WI38 (cell line): ENCODE data around the gene VAMP7.
"Not testable (repeated sequence)": the region's sequence is repeated elsewhere in the genome, so short reads cannot be mapped to it uniquely, and the experiment has no call there.

Source experiments
- H3K4me3 ChIP-seq: 2 replicates; pipeline ENCODE4 v1.5.1; 2011; ENCODE audit warnings: low read depth, mild to moderate bottlenecking, control low read depth, low read length
- TF ChIP-seq, protein P1 (sequence below): IDR thresholded peaks from 2 replicates; pipeline ENCODE4 v1.5.1; 2012; ENCODE audit warnings: low read depth, mild to moderate bottlenecking, control low read depth, low read length

VAMP7 gene

DNA sequence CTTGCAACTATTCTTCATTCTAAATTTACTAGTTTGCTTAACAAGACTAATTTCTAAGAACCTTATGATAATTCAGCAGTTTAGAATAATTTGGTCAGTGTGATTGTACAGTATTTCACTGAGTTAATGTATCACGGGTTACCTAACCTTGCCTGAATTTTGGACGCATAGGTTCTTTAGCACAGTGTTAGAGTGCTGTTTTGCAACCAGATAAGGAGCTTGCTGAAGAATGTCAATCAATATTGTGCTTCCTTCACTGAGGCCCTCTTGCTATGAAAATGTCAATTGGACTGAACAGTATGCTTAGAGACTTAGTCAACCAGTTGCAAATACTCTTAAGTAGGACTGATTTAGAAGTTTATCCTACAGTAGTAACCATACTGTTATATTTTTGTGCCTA is 19.6 kb downstream of the VAMP7 start:
- TF ChIP-seq, protein P1, sequence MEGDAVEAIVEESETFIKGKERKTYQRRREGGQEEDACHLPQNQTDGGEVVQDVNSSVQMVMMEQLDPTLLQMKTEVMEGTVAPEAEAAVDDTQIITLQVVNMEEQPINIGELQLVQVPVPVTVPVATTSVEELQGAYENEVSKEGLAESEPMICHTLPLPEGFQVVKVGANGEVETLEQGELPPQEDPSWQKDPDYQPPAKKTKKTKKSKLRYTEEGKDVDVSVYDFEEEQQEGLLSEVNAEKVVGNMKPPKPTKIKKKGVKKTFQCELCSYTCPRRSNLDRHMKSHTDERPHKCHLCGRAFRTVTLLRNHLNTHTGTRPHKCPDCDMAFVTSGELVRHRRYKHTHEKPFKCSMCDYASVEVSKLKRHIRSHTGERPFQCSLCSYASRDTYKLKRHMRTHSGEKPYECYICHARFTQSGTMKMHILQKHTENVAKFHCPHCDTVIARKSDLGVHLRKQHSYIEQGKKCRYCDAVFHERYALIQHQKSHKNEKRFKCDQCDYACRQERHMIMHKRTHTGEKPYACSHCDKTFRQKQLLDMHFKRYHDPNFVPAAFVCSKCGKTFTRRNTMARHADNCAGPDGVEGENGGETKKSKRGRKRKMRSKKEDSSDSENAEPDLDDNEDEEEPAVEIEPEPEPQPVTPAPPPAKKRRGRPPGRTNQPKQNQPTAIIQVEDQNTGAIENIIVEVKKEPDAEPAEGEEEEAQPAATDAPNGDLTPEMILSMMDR = no peak
- H3K4me3 ChIP-seq = no peak overlapping the region

DNA sequence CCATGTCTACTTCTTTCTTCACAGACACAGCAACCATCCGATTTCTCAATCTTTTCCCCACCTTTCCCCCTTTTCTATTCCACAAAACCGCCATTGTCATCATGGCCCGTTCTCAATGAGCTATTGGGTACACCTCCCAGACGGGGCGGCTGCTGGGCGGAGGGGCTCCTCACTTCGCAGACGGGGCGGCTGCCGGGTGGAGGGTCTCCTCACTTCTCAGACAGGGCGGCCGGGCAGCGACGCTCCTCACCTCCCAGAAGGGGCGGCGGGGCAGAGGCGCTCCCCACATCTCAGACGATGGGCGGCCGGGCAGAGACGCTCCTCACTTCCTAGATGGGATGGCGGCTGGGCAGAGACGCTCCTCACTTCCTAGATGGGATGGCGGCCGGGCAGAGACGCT is 26.5 kb downstream of the VAMP7 start:
- not testable (repeated sequence) for H3K4me3 ChIP-seq

DNA sequence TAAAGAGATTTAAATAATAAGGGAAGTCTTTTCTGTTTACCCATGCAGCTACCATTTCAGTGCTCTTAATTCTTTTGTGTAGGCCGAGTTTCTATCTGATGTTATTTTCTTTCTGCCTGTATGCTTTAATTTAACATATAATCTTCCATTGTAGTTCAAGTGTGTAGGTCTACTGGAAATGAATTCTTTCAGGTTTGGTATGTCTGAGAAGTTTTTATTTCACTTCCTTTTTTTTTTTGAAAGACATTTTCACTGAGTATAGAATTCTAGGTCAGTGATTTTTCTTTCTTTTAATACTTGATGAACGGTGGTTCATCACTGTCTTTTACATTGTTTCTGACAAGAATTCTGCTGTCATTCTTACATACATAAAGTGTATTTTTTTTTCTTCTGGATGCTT is 42.1 kb downstream of the VAMP7 start:
- H3K4me3 ChIP-seq = no peak overlapping the region
- TF ChIP-seq, protein P1 = no peak

DNA sequence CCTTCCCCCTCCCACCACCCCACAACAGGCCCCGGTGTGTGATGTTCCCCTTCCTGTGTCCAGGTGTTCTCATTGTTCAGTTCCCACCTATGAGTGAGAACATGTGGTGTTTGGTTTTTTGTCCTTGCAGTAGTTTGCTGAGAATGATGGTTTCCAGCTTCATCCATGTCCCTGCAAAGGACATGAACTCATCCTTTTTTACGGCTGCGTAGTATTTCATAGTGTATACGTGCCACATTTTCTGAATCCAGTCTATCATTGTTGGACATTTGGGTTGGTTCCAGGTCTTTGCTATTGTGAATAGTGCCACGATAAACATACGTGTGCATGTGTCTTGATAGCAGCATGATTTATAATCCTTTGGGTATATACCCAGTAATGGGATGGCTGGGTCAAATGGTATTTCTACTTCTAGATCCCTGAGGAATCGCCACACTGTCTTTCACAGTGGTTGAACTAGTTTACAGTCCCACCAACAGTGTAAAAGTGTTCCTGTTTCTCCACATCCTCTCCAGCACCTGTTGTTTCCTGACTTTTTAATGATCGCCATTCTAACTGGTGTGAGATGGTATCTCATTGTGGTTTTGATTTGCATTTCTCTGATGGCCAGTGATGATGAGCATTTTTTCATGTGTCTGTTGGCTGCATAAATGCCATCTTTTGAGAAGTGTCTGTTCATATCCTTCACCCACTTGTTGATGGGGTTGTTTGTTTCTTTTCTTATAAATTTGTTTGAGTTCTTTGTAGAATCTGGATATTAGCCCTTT is 49.9 kb downstream of the VAMP7 start:
- H3K4me3 ChIP-seq = not testable (repeated sequence)

DNA sequence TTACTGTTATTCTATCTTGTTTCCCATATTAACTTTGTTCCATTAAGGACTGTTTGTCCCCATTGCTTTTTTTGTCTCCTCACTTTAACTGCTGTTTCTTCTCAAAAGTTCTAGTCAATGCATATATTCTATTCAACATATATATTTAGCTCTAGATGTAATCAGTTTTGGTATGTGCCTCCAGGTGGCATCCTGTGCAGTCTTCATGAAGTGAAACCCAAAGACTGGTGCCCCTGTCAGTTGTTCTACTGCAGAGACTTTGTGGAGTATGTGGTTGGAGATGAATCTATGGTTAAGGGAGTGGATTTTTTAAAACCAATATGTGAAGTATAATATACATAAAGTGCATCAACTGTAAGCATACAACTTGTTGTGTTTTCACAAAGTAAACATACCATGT is 57.0 kb downstream of the VAMP7 start:
- no peak overlapping the region for H3K4me3 ChIP-seq
- TF ChIP-seq, protein P1 = no peak

DNA sequence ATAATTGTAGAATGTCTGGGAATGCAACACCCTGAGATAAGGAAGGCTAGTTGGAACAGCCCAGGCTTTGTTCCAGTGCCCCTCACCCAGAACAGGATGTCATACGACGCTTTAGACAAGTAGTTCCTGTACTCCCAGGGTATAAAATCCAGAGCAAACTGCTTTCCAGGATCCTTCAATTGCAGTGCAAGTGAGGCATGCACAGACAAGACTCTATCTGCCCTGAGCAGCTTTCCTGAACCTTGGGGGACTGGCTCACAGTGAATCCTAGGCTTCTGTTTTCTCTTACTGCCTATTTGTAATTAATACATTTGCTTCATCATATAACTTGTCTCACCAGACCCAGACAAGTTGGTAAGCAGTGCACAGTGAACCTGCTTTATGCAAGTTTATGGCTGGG is 68.0 kb downstream of the VAMP7 start:
- TF ChIP-seq, protein P1 = no peak

DNA sequence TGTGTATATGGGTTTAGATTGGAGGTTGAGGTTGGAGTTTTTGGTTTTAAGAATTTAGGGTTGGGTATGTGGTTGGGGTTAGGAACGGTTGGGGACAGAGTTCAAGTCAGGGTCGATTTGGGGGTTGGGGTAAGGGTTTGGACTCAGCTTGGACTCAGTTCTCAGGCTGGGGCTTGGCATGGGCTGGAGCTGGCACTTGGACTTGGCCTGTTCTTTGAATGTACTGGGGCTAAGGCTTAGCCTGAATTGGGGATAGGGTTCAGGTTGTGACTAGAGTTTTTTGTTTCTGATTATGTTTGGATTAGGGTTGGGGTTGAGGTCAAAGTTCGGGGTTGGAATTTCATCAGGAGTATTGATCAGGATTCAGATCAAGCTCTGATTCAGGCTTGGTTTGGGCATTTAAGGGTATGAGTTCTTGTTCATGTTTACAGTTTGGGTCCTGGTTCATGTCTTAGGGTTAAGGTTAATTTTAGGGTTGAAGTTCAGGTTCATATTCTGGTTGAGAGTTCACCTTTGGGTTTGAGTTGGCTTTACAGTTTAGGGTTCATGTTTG is 70.2 kb downstream of the VAMP7 start:
- H3K4me3 ChIP-seq = no peak overlapping the region
- TF ChIP-seq, protein P1 = no peak

More for the DNA sequence above, 68.0 kb downstream of the VAMP7 start:
- H3K4me3 ChIP-seq = no peak overlapping the region

DNA sequence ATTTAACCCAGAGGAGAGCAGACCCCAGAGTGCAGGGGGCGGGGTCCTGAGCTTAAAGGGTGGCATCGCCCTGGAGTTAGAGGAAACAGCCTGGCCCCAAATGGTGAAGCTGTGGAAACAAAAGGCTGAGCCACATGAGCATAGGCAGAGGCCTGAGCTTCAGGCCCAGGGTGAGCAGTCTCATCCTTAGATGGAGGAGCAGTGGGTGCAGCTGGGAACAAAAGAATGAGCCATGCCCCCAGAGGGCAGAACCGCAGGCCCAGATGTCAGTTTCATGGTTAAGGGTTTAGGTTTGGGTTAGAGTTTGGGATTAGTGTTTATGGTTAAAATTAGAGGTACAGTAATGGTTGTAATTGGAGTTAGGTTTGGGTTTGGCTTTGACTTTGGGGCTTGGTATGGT is 71.9 kb downstream of the VAMP7 start:
- no peak overlapping the region for H3K4me3 ChIP-seq
- TF ChIP-seq, protein P1 = no peak
